ENCODE measurements around the gene ZNF93. TPM values are rescaled to one million over a fixed set of nuclear protein-coding genes. Genes with fewer than 3 reads are reported as not detected.
"Not testable (repeated sequence)": the region's sequence is repeated elsewhere in the genome, so short reads cannot be mapped to it uniquely, and the experiment has no call there.

Gene ZNF93
- total and polyA plus RNA-seq, 11 donors = 1.0 to 4.6 (median 2.3) TPM

GRCh38 chr19:19930417-19930816 lies 29.7 kb downstream of the ZNF93 start:
- not testable (repeated sequence) for H3K4me1 ChIP-seq, H3K27me3 ChIP-seq, ATAC-seq, H3K27ac ChIP-seq, H3K4me3 ChIP-seq
- WGBS, 4 donors = 26 to 66% (median 46%) methylated on average over 7 of the region's 7 CpGs
- Histone ChIP-seq H3K9me3 (peaks cover 0 to 93% (median 25%) of the 10 kb centered on the region in 12 donors), H3K36me3 (peaks cover 0 to 45% (median 13%) of the 10 kb centered on the region in 9 donors)
- TF ChIP-seq CTCF (IDR thresholded peaks at IDR 0.05) = peak; percentile 25 to 80 (median 64)
- intact Hi-C loops (cut with DNase I) = loop anchor here in 3 of 10 donors (5.0 to 10.0 kb wide), 2 partner anchors 396 to 398 kb away; partner anchors contain the start of gene CILP2 (in 2 of the 3)
- DNase-seq = peak; percentile 47 to 75 (median 61)

GRCh38 chr19:19933432-19934314 lies 32.9 kb downstream of the ZNF93 start:
- H3K4me3 ChIP-seq, H3K27me3 ChIP-seq, DNase-seq, ATAC-seq, H3K4me1 ChIP-seq, H3K27ac ChIP-seq: not testable (repeated sequence)
- H3K9me3 ChIP-seq = peaks cover 0 to 96% (median 31%) of the 10 kb centered on the region in 12 donors
- 86 to 97% (median 96%) methylated on average over 3 of the region's 3 CpGs for WGBS, 4 donors
- peaks cover 0 to 19% (median 9%) of the 10 kb centered on the region in 9 donors for H3K36me3 ChIP-seq
- intact Hi-C loops (cut with DNase I) = loop anchor here in 3 of 10 donors (5.0 to 10.0 kb wide), 2 partner anchors 399 to 401 kb away; partner anchors contain the start of gene CILP2 (in 2 of the 3)

GRCh38 chr19:19937403-19937802 lies 36.7 kb downstream of the ZNF93 start:
- Histone ChIP-seq H3K9me3 (peaks cover 0 to 94% (median 31%) of the 10 kb centered on the region in 12 donors), H3K27me3 (no peaks in the 10 kb centered on the region), H3K4me3 (no peak overlapping the region), H3K27ac (no peak overlapping the region), H3K4me1 (no peaks in the 10 kb centered on the region), H3K36me3 (peaks cover 0 to 19% (median 9%) of the 10 kb centered on the region in 9 donors)
- TF ChIP-seq POLR2A (IDR thresholded peaks at IDR 0.05) = no peak
- TF ChIP-seq CTCF (IDR thresholded peaks at IDR 0.05) = no peak
- intact Hi-C loops (cut with DNase I) = loop anchor here in 2 of 10 donors (10.0 kb wide), 1 partner anchor 403 kb away; the partner anchor contains the start of gene CILP2 (in 2 of the 2)
- WGBS, 4 donors = 94 to 99% (median 97%) methylated on average over 2 of the region's 2 CpGs
- DNase-seq (no peak), ATAC-seq (no peak)

- TF ChIP-seq POLR2A (IDR thresholded peaks at IDR 0.05) (no peak), CTCF (IDR thresholded peaks at IDR 0.05) (no peak)
- Histone ChIP-seq H3K27me3 (no peaks in the 10 kb centered on the region), H3K4me1 (no peaks in the 10 kb centered on the region), H3K27ac (no peak overlapping the region), H3K4me3 (no peak overlapping the region), H3K9me3 (peaks cover 0 to 83% (median 24%) of the 10 kb centered on the region in 12 donors), H3K36me3 (peaks cover 0 to 14% (median 5%) of the 10 kb centered on the region in 9 donors)
- 26 to 31% (median 29%) methylated on average over 2 of the region's 2 CpGs for WGBS, 4 donors
- ATAC-seq (no peak), DNase-seq (no peak)
- intact Hi-C loops (cut with DNase I) = loop anchor here in 2 of 10 donors (10.0 kb wide), 1 partner anchor 404 kb away; the partner anchor contains the start of gene CILP2 (in 2 of the 2)
Measured at GRCh38 chr19:19938449-19938848, 37.7 kb downstream of the ZNF93 start.

Measured in heart left ventricle (tissue), 16 donors.